ENCODE data around the gene SLC25A42.
A peak's percentile ranks its signal among the peaks of the same experiment; 100 is the strongest.

The SLC25A42 gene

DNA sequence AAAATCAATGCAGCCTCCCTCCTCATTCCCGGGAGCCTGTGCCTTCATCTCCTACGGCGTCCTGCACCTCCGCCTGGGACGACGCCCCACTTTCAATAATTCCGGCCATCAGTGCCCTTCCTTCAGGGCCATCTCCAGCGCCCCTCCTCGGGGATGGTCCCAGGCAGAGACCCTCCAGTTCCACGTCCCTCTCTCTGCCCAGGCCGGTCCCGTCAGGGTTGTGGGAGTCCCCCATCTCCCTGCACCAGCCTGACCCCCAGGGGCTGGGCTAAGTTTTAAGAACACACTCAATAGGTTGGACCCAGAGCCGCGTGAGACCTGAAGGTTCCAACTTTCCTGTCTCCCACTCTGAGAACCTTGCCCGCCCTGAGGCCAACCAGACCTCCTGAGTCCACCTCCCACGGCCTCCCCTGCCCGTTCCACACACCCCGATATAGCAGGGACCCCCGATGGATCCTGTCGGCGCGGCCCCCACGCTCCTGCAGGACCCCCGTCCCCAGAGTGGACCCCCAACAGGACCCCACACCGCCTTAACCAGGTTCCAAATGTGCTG lies 73.8 kb downstream of the SLC25A42 start:
- no peak for DNase-seq (ENCODE audit: low read depth)
- H3K4me3 ChIP-seq (ENCODE audit: low read depth, low read length), result peak overlapping the region; percentile 92
- TF ChIP-seq, protein P1, sequence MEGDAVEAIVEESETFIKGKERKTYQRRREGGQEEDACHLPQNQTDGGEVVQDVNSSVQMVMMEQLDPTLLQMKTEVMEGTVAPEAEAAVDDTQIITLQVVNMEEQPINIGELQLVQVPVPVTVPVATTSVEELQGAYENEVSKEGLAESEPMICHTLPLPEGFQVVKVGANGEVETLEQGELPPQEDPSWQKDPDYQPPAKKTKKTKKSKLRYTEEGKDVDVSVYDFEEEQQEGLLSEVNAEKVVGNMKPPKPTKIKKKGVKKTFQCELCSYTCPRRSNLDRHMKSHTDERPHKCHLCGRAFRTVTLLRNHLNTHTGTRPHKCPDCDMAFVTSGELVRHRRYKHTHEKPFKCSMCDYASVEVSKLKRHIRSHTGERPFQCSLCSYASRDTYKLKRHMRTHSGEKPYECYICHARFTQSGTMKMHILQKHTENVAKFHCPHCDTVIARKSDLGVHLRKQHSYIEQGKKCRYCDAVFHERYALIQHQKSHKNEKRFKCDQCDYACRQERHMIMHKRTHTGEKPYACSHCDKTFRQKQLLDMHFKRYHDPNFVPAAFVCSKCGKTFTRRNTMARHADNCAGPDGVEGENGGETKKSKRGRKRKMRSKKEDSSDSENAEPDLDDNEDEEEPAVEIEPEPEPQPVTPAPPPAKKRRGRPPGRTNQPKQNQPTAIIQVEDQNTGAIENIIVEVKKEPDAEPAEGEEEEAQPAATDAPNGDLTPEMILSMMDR (IDR thresholded peaks at IDR 0.05; ENCODE audit: low read depth, low read length, missing control alignments), result no peak

DNA sequence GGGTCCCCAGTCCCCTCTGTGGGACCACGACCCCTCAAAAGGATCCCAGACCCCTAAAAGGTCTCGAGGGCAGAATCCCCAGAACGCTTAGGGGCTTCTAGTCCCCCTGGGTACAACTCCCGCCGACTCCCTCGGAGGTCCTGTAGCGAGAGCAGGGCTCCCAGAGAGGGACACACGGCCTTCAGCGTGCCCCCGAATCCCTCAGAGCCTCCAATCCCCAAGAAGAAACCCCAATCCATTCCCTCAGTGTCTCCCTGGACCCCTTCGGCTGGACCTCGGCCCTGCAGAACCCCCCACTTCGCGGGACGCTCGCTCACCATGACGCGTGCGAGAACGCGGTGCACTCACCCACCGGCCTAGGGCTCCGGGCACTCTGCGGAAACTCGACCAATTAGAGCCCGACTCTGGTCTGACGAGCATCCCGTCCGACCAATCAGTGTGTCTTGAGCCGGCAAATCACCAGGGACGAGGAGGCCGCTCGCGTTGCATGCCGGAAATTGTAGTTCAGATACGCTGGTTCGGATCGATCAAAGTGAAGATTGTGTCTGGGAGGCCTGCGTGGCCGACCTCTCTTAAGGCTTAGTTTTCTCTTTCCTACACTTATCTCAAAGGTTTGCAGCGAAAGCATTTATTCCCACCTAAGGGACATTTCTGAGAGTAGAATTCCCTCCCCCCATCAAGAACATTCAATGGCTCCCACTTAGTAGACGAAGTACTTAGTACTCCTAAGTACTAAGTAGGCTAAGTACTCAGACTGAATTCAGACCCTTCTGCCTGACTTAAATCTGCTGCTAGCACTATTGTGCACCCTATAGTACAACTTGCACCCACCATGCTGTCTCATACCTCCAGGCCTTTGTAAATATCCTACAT lies 74.6 kb downstream of the SLC25A42 start, which contains the start of gene TMEM161A:
TSS of gene TMEM161A (minus strand) at position 370 of the 873 bp plus-strand sequence. CDS start at position 320, 50 bp downstream.
- peak within 1 kb of the TSS; percentile 92 for H3K4me3 ChIP-seq (ENCODE audit: low read depth, low read length)
- TF ChIP-seq, protein P1 (IDR thresholded peaks at IDR 0.05; ENCODE audit: low read depth, low read length, missing control alignments), result no peak
- DNase-seq (ENCODE audit: low read depth), result peak; percentile 99

DNA sequence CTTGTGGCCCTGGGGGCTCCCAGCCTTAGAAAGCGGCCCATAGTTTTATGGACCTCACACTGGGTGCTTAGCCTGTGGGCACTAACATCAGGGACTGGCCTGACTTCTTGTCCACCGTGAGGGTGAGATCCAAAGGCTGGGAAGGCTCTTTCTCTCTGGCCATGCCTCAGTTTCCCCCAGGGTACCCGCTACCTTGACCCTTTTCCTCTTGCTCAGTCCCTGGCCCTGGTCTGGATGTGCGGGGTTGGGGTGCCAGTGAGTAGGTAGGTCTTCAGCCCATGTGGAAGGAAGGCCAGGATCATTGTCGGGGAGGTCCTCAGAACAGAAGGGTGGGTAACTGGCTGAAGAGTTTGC lies 76.1 kb downstream of the SLC25A42 start:
- TF ChIP-seq, protein P1 (IDR thresholded peaks at IDR 0.05; ENCODE audit: low read depth, low read length, missing control alignments), result no peak
- H3K4me3 ChIP-seq (ENCODE audit: low read depth, low read length), result no peak overlapping the region
- DNase-seq (ENCODE audit: low read depth), result no peak

DNA sequence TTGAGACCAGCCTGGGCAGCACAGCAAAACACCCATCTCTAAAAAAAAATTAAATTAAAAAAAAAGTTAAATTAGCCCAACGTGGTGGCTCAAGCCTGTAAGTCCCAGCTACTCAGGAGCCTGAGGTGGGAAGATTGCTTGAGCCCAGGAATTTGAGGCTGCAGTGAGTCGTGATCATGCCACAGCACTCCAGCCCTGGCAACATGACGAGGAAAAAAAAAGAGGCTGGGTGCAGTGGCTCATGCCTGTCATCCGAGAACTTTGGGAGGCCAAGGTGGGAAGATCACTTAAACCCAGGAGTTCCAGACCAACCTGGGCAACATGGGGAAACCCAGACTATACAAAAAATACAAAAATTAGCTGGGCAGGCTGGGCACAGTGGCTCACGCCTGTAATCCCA lies 76.7 kb downstream of the SLC25A42 start:
- H3K4me3 ChIP-seq (ENCODE audit: low read depth, low read length), result no peak overlapping the region
- TF ChIP-seq, protein P1 (IDR thresholded peaks at IDR 0.05; ENCODE audit: low read depth, low read length, missing control alignments), result no peak
- DNase-seq (ENCODE audit: low read depth), result no peak

DNA sequence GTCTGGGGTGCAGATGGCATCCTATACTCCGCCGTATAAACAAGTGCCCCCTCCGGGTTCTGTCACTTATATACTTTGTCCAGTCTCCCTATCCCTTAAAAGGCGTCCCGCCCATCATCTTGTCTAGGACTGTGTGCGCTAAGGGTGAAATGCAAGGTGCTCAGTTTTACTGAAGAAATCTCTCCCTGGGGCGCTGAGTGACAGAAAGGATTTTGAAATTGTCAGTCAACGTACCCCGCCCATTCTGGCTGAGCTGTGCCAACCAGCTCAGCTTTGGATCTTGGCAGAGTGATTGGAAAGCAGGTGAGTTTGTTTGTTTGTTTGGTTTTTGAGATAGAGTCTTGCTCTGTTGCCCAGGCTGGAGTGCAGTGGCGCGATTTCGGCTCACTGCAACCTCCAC lies 78.6 kb downstream of the SLC25A42 start:
- no peak for DNase-seq (ENCODE audit: low read depth)
- TF ChIP-seq, protein P1 (IDR thresholded peaks at IDR 0.05; ENCODE audit: low read depth, low read length, missing control alignments), result no peak
- no peak overlapping the region for H3K4me3 ChIP-seq (ENCODE audit: low read depth, low read length)

DNA sequence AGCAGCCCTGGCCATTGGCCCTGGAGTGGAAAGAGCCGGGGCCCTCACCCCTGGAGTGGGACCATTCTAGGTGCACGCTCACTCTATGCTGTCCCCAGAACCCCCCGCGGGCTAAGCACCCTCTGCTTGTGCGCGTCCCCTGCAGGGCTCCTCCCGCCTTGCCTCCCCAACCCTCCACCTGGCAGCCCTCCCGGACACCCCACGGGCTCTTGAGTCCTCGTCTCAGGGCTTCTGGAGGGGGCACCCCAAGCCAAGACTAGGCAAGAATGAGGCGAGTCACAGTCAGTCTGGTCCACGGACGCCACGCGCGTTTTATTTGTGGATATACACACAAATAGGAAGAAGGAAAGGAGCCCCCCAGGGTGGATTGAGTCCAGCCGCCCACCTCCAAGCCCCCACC lies 81.5 kb downstream of the SLC25A42 start:
- DNase-seq (ENCODE audit: low read depth), result no peak

More for the DNA sequence above, 81.5 kb downstream of the SLC25A42 start:
- TF ChIP-seq, protein P1 (IDR thresholded peaks at IDR 0.05; ENCODE audit: low read depth, low read length, missing control alignments), result no peak
- no peak overlapping the region for H3K4me3 ChIP-seq (ENCODE audit: low read depth, low read length)

Measured in GM12864 (cell line).